MM.1S (cell line): ENCODE measurements around the gene GRM5.
"Not testable (repeated sequence)": the region's sequence is repeated elsewhere in the genome, so short reads cannot be mapped to it uniquely, and the experiment has no call there.

Source experiments
- EZH2 ChIP-seq: fragments of 300-600 bp; sonication (generic); optimal IDR thresholded peaks from 2 replicates; pipeline ENCODE3; 2017; ENCODE audit warnings: low read depth, mild to moderate bottlenecking, antibody characterized with exemption, low read length, mixed read lengths
- TF ChIP-seq, protein P1 (sequence below): fragments of 300-600 bp; sonication (generic); IDR thresholded peaks from 2 replicates; pipeline ENCODE4 v1.5.1; 2016; ENCODE audit warnings: antibody characterized with exemption, low read length, mixed read lengths

DNA sequence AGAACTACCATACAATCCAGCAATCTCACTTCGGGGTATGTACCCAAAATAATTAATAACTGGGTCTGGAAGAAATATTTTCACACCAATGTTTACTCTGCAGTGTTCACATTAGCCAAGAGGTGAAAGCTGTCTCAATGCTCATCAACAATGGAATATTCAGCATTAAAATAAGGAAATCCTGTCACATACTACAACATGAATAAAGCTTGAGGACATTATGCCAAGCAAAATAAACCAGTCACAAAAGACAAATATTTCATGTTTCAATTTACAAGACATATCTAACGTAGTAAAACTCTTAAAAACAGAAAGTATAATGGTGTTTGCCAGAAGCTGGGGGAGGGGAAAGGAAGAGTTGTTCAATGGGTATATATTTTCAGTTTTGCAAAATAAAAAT is 28.0 kb upstream of the GRM5 start:
- not testable (repeated sequence) for TF ChIP-seq EZH2
- TF ChIP-seq, protein P1, sequence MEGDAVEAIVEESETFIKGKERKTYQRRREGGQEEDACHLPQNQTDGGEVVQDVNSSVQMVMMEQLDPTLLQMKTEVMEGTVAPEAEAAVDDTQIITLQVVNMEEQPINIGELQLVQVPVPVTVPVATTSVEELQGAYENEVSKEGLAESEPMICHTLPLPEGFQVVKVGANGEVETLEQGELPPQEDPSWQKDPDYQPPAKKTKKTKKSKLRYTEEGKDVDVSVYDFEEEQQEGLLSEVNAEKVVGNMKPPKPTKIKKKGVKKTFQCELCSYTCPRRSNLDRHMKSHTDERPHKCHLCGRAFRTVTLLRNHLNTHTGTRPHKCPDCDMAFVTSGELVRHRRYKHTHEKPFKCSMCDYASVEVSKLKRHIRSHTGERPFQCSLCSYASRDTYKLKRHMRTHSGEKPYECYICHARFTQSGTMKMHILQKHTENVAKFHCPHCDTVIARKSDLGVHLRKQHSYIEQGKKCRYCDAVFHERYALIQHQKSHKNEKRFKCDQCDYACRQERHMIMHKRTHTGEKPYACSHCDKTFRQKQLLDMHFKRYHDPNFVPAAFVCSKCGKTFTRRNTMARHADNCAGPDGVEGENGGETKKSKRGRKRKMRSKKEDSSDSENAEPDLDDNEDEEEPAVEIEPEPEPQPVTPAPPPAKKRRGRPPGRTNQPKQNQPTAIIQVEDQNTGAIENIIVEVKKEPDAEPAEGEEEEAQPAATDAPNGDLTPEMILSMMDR, result not testable (repeated sequence)
